Measurements from ENCODE around the gene BTG2. TPM values are rescaled to one million over a fixed set of nuclear protein-coding genes. Genes with fewer than 3 reads are reported as not detected.

The BTG2 gene
- total and polyA plus RNA-seq, 2 experiments from 2014 or later, result 6.3 to 9.1 TPM

GRCh38 chr1:203346060-203346768 lies 40.9 kb downstream of the BTG2 start:
- no peak for DNase-seq (ENCODE audit: low spot score)
- H3K27ac Mint-ChIP-seq, result no peak overlapping the region

More at GRCh38 chr1:203346060-203346768, 40.9 kb downstream of the BTG2 start:
- no peak for ATAC-seq
- Mint-ChIP-seq H3K9me3 (peaks cover 2% of the 10 kb centered on the region; the same call in 1 of the 3 replicates), H3K4me1 (peaks cover 15% of the 10 kb centered on the region), H3K4me3 (no peak overlapping the region), H3K27me3 (ENCODE audit: insufficient read depth, low read depth, poor library complexity) (peaks cover 13% of the 10 kb centered on the region), H3K36me3 (ENCODE audit: low read depth) (no peaks in the 10 kb centered on the region)
- Histone ChIP-seq H3K27ac (ENCODE audit: low read depth) (no peak overlapping the region), H3K79me2 (replicated peaks; ENCODE audit: insufficient read depth) (no peaks in the 10 kb centered on the region), H3K4me1 (ENCODE audit: insufficient read depth) (no peaks in the 10 kb centered on the region), H3K27me3 (ENCODE audit: insufficient read depth) (no peaks in the 10 kb centered on the region), H2AFZ (no peak overlapping the region), H3K4me2 (no peak overlapping the region), H3F3A (replicated peaks; ENCODE audit: low read depth) (no peaks in the 10 kb centered on the region), H3K36me3 (ENCODE audit: insufficient read depth) (no peaks in the 10 kb centered on the region), H4K20me1 (replicated peaks; ENCODE audit: insufficient read depth) (no peaks in the 10 kb centered on the region), H3K9me2 (ENCODE audit: insufficient read depth) (0 out of 2 replicates have a peak, but pooled peaks cover 6% of the 10 kb centered on the region), H3K4me3 (no peak overlapping the region)
- no peak for TF ChIP-seq EZH2 (IDR thresholded peaks at IDR 0.05; ENCODE audit: low read depth, unreplicated experiment)
- no peak for TF ChIP-seq ZNF331 (CRISPR knock-in tag; IDR thresholded peaks at IDR 0.05; ENCODE audit: low read depth)
- TF ChIP-seq, protein P1, sequence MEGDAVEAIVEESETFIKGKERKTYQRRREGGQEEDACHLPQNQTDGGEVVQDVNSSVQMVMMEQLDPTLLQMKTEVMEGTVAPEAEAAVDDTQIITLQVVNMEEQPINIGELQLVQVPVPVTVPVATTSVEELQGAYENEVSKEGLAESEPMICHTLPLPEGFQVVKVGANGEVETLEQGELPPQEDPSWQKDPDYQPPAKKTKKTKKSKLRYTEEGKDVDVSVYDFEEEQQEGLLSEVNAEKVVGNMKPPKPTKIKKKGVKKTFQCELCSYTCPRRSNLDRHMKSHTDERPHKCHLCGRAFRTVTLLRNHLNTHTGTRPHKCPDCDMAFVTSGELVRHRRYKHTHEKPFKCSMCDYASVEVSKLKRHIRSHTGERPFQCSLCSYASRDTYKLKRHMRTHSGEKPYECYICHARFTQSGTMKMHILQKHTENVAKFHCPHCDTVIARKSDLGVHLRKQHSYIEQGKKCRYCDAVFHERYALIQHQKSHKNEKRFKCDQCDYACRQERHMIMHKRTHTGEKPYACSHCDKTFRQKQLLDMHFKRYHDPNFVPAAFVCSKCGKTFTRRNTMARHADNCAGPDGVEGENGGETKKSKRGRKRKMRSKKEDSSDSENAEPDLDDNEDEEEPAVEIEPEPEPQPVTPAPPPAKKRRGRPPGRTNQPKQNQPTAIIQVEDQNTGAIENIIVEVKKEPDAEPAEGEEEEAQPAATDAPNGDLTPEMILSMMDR (conservative IDR thresholded peaks at IDR 0.05; ENCODE audit: low read depth in 2 of 2), result peak in 1 of 2 experiments; percentile 18; a peak in 1 of 4 replicates
- TF ChIP-seq STAT1 (IDR thresholded peaks at IDR 0.05; ENCODE audit: unreplicated experiment), result no peak
- TF ChIP-seq, protein P2, sequence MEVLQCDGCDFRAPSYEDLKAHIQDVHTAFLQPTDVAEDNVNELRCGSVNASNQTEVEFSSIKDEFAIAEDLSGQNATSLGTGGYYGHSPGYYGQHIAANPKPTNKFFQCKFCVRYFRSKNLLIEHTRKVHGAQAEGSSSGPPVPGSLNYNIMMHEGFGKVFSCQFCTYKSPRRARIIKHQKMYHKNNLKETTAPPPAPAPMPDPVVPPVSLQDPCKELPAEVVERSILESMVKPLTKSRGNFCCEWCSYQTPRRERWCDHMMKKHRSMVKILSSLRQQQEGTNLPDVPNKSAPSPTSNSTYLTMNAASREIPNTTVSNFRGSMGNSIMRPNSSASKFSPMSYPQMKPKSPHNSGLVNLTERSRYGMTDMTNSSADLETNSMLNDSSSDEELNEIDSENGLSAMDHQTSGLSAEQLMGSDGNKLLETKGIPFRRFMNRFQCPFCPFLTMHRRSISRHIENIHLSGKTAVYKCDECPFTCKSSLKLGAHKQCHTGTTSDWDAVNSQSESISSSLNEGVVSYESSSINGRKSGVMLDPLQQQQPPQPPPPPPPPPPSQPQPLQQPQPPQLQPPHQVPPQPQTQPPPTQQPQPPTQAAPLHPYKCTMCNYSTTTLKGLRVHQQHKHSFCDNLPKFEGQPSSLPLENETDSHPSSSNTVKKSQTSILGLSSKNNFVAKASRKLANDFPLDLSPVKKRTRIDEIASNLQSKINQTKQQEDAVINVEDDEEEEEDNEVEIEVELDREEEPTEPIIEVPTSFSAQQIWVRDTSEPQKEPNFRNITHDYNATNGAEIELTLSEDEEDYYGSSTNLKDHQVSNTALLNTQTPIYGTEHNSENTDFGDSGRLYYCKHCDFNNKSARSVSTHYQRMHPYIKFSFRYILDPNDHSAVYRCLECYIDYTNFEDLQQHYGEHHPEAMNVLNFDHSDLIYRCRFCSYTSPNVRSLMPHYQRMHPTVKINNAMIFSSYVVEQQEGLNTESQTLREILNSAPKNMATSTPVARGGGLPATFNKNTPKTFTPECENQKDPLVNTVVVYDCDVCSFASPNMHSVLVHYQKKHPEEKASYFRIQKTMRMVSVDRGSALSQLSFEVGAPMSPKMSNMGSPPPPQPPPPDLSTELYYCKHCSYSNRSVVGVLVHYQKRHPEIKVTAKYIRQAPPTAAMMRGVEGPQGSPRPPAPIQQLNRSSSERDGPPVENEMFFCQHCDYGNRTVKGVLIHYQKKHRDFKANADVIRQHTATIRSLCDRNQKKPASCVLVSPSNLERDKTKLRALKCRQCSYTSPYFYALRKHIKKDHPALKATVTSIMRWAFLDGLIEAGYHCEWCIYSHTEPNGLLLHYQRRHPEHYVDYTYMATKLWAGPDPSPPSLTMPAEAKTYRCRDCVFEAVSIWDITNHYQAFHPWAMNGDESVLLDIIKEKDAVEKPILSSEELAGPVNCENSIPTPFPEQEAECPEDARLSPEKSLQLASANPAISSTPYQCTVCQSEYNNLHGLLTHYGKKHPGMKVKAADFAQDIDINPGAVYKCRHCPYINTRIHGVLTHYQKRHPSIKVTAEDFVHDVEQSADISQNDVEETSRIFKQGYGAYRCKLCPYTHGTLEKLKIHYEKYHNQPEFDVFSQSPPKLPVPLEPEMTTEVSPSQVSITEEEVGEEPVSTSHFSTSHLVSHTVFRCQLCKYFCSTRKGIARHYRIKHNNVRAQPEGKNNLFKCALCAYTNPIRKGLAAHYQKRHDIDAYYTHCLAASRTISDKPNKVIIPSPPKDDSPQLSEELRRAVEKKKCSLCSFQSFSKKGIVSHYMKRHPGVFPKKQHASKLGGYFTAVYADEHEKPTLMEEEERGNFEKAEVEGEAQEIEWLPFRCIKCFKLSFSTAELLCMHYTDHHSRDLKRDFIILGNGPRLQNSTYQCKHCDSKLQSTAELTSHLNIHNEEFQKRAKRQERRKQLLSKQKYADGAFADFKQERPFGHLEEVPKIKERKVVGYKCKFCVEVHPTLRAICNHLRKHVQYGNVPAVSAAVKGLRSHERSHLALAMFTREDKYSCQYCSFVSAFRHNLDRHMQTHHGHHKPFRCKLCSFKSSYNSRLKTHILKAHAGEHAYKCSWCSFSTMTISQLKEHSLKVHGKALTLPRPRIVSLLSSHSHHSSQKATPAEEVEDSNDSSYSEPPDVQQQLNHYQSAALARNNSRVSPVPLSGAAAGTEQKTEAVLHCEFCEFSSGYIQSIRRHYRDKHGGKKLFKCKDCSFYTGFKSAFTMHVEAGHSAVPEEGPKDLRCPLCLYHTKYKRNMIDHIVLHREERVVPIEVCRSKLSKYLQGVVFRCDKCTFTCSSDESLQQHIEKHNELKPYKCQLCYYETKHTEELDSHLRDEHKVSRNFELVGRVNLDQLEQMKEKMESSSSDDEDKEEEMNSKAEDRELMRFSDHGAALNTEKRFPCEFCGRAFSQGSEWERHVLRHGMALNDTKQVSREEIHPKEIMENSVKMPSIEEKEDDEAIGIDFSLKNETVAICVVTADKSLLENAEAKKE (CRISPR knock-in tag; IDR thresholded peaks at IDR 0.05), result no peak
- TF ChIP-seq POLR2AphosphoS5 (IDR thresholded peaks at IDR 0.05; ENCODE audit: low read depth), result no peak
- no peak for TF ChIP-seq NANOG (IDR thresholded peaks at IDR 0.05; ENCODE audit: borderline replicate concordance)
- TF ChIP-seq, protein P3, sequence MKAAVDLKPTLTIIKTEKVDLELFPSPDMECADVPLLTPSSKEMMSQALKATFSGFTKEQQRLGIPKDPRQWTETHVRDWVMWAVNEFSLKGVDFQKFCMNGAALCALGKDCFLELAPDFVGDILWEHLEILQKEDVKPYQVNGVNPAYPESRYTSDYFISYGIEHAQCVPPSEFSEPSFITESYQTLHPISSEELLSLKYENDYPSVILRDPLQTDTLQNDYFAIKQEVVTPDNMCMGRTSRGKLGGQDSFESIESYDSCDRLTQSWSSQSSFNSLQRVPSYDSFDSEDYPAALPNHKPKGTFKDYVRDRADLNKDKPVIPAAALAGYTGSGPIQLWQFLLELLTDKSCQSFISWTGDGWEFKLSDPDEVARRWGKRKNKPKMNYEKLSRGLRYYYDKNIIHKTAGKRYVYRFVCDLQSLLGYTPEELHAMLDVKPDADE (IDR thresholded peaks at IDR 0.05), result no peak
